NCI-H1105 treated with DMSO at 0.1 percent for 48 hours (cell line): ENCODE data around the gene GALR3.

Experiments
- DNase-seq: peaks from one replicate; lab custom pipeline; 2025; lab: John Stamatoyannopoulos, UW

The GALR3 gene

DNA sequence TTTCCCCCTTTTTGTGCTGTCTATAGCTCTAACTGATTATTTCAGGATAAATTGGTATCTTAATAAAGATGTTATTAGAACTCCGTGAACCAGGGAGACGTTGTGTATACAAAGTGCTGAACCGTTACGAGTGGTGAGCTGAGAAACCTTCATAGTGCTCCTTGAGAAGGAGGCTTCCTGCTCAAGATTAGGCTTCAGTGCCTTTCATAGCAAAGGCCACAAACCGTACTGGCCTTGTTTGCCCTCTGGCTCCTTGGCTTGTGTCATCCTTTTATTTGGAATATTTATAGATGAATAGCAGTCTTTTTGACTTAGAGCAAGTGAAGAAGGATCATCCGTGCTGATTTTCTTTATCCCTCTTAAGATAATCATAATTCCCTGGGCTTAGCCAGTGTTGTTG, 42.3 kb downstream of the GALR3 start:
- no peak for DNase-seq

DNA sequence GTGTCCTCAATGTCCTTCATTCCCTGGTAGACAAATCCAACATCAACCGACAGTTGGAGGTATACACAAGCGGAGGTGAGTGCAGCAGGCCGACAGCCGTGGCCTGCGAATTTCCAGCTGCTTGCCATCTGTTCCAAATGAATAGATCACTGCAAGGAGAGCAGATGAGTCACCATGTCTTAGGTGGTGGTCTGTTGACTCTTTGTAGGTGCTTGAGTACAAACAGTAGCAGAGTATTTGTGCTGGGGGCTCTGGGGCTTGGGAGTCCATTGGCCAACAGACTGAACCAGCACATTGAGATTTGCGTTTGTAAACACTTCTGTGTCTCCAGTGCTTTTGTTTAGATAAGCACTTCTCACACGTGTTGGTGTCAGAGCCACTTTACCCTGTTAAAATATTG, 47.1 kb downstream of the GALR3 start:
- no peak for DNase-seq
